Activated T-cell treated with anti-CD3 and anti-CD28 coated beads, Interleukin-2, amount 50 U/mL, for 4 hours (primary cell): ENCODE data around the gene CADM1. TPM values are rescaled to one million over a fixed set of nuclear protein-coding genes. Genes with fewer than 3 reads are reported as not detected.

ENCODE experiments used
- ATAC-seq, 2 donors: fragments of 200-7000 bp; cut with Tn5 transposase; one replicate each; pipeline ENCODE4 v1.10.0; 2021
- DNase-seq: peaks from one replicate; pipeline ENCODE4 v3.0.0-alpha.2; 2020
- H3K27me3 Mint-ChIP-seq: one replicate; pipeline ENCODE4 v1.8.0; 2021; ENCODE audit warnings: low read depth, mixed read lengths
- H3K36me3 Mint-ChIP-seq: one replicate; pipeline ENCODE4 v1.8.0; 2022; ENCODE audit warnings: mixed read lengths; ENCODE audit not compliant: insufficient read depth
- H3K4me1 Mint-ChIP-seq: one replicate; pipeline ENCODE4 v1.8.0; 2021; ENCODE audit warnings: low read depth, mixed read lengths
- H3K4me3 Mint-ChIP-seq: one replicate; pipeline ENCODE4 v1.8.0; 2021; ENCODE audit warnings: mild to moderate bottlenecking, moderate library complexity, mixed read lengths
- H3K9me3 Mint-ChIP-seq: one replicate; pipeline ENCODE4 v1.8.0; 2021; ENCODE audit warnings: mixed read lengths
- total RNA-seq, 3 donors: library from RNA; stranded (reverse); gene quantifications; one replicate each; pipeline ENCODE4 v1.2.1, GENCODE V29; 2021

The CADM1 gene
- total RNA-seq, 3 donors from 2014 or later, result 0.63 to 1.7 (median 1.2) TPM

DNA sequence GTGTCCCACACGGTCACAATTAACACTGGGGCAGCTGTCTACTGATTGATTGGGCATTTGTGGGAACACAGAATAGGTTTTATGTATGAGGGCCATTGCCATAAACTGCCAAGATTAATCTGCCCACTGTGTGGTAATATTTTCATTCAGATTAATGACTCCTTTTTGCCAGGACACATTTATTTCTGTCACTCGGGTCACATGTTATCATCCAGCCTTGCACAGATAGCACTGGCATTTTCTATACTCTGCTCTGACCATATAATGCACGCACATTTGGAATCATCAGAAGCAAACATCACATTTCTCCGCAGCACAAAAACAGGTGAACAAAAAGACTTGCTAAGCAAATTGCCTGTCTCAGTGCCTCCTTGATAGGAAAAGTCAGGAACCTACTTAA, 138.3 kb downstream of the CADM1 start:
- DNase-seq (no peak), ATAC-seq (no peak)
- Mint-ChIP-seq H3K27me3 (no peaks in the 10 kb centered on the region), H3K4me1 (no peaks in the 10 kb centered on the region), H3K4me3 (no peak overlapping the region), H3K9me3 (peaks cover 3% of the 10 kb centered on the region), H3K36me3 (no peaks in the 10 kb centered on the region)

DNA sequence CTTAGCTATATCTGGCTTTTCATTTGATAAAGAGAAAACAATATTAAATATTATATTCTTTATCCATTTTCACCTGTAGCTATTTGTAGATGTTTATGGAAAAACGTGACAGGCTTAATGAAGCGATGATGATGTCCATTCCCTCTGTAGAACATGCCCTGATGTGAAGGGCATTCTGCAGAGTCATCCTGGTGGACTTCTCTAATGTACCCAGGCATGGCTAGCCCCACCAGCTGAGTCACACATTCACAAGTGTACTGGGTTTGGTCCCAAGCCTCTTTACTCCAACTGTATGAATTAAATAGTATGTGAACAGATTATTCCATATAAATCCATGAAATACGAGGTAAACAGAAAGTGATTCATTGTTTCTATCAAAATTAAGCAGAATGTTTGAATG, 139.3 kb downstream of the CADM1 start:
- no peak for DNase-seq
- H3K4me1 Mint-ChIP-seq, result no peaks in the 10 kb centered on the region
- ATAC-seq, result no peak
- no peaks in the 10 kb centered on the region for H3K36me3 Mint-ChIP-seq
- H3K27me3 Mint-ChIP-seq, result no peaks in the 10 kb centered on the region
- peaks cover 3% of the 10 kb centered on the region for H3K9me3 Mint-ChIP-seq
- no peak overlapping the region for H3K4me3 Mint-ChIP-seq

DNA sequence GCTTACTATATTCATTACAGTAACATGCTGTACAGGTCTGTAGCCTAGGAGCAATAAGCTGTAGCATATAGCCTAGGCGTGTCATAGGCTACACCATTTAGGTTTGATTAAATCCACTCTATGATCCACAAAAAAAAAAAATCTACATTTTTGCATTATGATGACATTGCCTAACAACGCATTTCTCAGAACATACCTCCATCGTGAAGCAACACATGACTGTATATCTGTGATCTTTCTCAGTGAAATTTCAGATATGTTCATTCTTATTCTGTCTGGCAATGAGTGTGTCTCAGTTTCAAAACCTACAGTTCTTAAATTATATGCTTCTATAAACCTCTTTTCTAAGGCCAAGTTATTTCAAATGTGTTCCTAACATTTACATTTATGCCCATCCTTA, 140.3 kb downstream of the CADM1 start:
- ATAC-seq (no peak), DNase-seq (no peak)
- H3K36me3 Mint-ChIP-seq, result no peaks in the 10 kb centered on the region
- no peak overlapping the region for H3K4me3 Mint-ChIP-seq
- no peaks in the 10 kb centered on the region for H3K4me1 Mint-ChIP-seq
- H3K9me3 Mint-ChIP-seq, result peaks cover 3% of the 10 kb centered on the region
- no peaks in the 10 kb centered on the region for H3K27me3 Mint-ChIP-seq

DNA sequence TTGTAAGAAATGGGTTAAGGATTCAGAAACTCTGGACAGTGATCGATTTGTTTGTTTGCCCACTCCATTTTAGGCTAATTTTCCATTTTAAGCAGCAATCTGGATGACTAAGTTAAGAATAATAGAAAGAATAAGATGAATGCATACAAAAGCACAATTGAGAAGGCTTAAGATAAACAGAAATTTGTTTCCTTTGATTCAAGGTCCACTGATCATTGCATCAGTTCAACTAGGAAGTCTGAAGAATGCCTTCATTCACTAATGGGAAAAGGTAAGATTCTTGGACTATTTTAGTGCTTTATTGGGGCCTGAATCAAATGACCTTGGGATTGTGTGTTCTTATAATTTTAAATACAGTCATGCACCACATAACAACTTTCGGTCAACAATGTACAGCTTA, 140.8 kb downstream of the CADM1 start:
- Mint-ChIP-seq H3K4me1 (no peaks in the 10 kb centered on the region), H3K4me3 (no peak overlapping the region), H3K27me3 (no peaks in the 10 kb centered on the region), H3K9me3 (peaks cover 3% of the 10 kb centered on the region), H3K36me3 (no peaks in the 10 kb centered on the region)
- DNase-seq (no peak), ATAC-seq (no peak)

DNA sequence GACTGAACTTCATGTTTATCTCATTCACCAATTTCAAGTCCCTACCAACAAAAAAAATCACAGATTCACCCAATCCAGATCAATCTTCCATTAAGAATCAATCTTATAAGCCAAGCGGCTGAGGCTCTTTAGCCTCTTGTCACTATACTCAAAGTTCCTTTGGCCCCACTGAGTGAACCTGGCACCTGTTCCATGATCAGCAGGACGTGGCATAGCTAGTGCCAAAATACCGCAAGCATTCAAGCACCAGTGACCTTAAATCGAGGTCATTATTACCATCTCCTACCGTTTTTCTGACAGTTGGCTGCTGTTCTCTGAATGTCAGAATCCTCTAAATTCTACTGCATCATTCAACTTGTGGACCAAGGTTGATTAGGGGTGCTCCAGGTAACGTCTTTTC, 141.2 kb downstream of the CADM1 start:
- no peaks in the 10 kb centered on the region for H3K4me1 Mint-ChIP-seq
- peaks cover 2% of the 10 kb centered on the region for H3K9me3 Mint-ChIP-seq
- H3K27me3 Mint-ChIP-seq, result no peaks in the 10 kb centered on the region
- no peak overlapping the region for H3K4me3 Mint-ChIP-seq
- no peaks in the 10 kb centered on the region for H3K36me3 Mint-ChIP-seq
- no peak for ATAC-seq
- DNase-seq, result no peak

DNA sequence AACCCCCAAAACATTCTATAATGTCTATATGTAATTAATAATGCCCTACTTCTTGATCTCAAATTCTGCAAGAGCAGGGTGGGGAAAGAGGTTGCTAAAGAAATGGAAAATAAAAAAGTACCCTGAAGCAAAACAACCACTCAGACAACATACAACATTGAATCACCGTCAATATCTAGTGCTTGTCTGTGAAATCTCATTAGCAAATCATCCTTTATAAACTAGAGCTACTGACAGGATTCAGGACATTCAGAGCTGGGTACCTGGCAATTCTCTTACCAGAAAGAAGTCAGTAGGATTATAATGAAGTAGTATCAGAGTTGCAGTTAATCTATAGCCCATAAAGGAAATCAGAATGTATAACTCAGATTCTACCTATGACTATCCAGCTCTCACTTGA, 143.2 kb downstream of the CADM1 start:
- DNase-seq, result no peak
- no peaks in the 10 kb centered on the region for H3K27me3 Mint-ChIP-seq
- H3K4me1 Mint-ChIP-seq, result no peaks in the 10 kb centered on the region

DNA sequence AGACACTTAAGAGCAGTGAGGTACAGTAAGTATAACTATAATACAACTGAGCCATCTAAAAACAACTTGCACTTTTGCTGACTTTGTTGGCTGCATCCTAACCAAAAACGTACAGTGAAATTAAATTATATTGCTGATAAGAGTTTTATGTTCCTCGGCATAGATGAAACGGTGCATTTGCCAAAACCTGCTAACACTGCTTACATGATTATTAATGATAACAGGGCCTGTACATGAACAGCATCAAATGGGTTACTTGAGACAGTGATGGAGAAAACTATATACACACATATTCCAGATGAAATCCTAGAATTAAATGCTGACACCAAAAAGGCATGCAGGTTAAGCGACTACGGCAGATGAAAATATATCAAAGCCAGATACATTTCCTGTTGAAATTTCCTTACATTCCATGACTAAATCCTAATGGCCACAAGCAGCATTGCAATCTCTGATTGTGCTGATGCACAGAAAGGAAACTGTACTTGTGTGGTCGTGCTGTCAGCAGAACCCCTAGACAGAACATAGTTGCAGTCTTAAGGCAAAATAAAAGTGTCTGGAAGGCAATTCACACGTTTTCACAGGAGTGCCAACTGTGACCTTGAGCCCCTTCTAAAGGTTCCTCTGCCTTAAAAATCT, 143.9 kb downstream of the CADM1 start:
- Mint-ChIP-seq H3K9me3 (no peaks in the 10 kb centered on the region), H3K4me3 (no peak overlapping the region), H3K36me3 (no peaks in the 10 kb centered on the region), H3K27me3 (no peaks in the 10 kb centered on the region), H3K4me1 (no peaks in the 10 kb centered on the region)
- ATAC-seq (no peak), DNase-seq (no peak)

More for the DNA sequence above, 143.2 kb downstream of the CADM1 start:
- ATAC-seq, result no peak
- Mint-ChIP-seq H3K9me3 (no peaks in the 10 kb centered on the region), H3K36me3 (no peaks in the 10 kb centered on the region), H3K4me3 (no peak overlapping the region)

DNA sequence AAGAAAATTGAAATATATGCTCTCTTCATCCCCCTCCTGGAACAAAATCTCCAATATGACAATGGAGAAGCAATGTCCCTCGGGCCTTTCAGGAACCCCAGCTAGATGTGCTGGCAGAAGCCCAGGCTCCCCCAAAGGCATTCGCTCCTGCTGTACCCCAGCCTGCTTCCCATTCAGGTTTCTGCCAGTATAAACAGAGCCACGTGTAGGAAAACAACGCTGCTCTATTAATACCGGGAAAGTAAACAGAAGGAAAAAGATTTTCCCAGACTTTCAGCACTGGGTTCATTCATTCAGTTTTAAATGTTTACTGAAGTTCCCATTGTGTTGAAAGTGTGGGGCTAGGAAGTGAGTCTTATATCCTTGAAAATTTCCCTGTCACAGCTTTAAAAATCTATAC, 147.1 kb downstream of the CADM1 start:
- H3K4me1 Mint-ChIP-seq, result no peaks in the 10 kb centered on the region
- no peak overlapping the region for H3K4me3 Mint-ChIP-seq
- DNase-seq, result no peak
- no peaks in the 10 kb centered on the region for H3K36me3 Mint-ChIP-seq
- H3K9me3 Mint-ChIP-seq, result no peaks in the 10 kb centered on the region
- no peak for ATAC-seq
- H3K27me3 Mint-ChIP-seq, result no peaks in the 10 kb centered on the region

DNA sequence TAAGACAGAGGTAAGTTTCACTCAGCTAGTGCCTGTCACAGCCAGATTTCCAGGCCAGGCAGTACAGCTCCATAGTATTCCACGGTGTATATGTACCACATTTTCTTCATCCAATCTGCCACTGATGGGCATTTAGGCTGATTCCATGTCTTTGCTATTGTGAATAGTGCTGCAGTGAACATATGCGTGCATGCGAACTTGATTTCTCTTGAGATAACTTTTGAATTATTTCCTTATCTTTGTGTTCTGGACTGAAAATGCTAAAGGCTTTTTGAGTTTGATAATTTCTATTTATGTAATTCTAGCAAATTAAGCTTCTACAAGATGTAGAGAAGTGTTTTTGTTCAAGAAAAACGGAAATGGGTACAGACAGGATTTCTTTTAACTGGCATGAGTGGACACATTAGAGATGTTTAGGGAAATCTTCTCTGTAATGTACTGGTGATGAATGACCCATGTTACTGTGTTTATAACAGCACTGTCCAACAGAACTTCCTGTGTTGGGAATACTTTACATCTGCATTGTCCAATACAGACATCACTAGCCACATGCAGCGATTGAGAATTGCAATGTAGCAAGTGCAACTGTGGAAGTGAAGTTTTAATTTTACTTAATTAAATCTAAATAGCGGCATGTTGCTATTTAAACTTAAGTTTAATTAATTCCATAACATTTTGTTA, 151.3 kb downstream of the CADM1 start:
- Mint-ChIP-seq H3K27me3 (no peaks in the 10 kb centered on the region), H3K36me3 (no peaks in the 10 kb centered on the region), H3K4me3 (no peak overlapping the region), H3K4me1 (no peaks in the 10 kb centered on the region), H3K9me3 (no peaks in the 10 kb centered on the region)
- DNase-seq, result no peak
- ATAC-seq, result no peak

DNA sequence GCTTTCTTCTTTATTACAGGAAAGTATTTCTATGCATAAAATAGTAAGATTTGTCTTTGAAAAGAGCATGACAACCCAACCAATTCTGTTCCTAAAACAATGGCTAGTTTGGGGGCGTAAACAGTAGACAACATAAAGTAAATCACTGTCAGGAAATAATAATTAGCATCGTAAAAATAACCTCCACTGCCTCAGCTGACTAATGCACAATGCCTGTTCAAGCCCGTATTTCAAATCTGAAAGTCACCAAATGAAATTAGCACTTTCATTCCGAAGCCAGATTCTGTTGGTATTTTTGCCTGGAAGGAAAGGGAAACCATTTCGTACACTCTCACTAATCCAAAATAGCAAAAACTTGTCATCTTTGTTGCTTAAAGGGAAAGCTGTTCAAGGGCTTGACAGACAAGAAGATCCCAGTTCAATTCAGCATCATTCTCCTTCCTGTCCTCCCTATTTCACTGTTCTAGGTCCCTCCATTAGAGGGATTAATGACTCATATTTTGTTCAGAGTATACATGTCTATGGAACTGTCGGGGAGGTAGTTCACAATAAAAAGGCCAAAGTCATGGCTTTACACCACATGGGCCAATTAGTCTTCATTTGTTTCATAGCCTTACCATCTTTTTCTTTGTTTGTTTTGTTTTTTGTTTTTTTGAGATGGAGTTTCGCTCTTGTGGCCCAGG, 154.7 kb downstream of the CADM1 start:
- Mint-ChIP-seq H3K36me3 (no peaks in the 10 kb centered on the region), H3K9me3 (no peaks in the 10 kb centered on the region), H3K4me3 (no peak overlapping the region), H3K4me1 (no peaks in the 10 kb centered on the region), H3K27me3 (no peaks in the 10 kb centered on the region)
- DNase-seq (no peak), ATAC-seq (no peak)

DNA sequence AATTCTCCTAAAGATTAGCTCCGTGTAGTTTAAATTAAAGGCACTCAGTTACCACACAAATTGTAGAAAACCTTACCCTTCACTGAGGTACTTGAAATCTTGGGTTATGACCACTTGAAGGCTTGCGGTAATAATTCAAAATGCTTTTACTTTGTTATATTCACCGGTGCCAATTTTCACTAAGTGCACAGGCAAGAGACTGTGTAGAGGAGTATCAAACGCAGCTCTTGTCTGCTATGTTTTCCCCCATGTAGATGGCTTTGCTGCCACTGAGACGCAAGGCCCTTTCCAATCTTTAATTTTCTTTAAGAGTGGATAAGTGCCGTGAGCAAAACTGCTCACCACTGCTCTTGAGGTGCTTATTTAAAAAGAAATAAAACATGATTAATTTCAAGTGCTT, 155.8 kb downstream of the CADM1 start:
- ATAC-seq (no peak), DNase-seq (no peak)
- no peaks in the 10 kb centered on the region for H3K27me3 Mint-ChIP-seq
- H3K4me1 Mint-ChIP-seq, result no peaks in the 10 kb centered on the region
- no peaks in the 10 kb centered on the region for H3K9me3 Mint-ChIP-seq
- H3K36me3 Mint-ChIP-seq, result no peaks in the 10 kb centered on the region
- H3K4me3 Mint-ChIP-seq, result no peak overlapping the region

DNA sequence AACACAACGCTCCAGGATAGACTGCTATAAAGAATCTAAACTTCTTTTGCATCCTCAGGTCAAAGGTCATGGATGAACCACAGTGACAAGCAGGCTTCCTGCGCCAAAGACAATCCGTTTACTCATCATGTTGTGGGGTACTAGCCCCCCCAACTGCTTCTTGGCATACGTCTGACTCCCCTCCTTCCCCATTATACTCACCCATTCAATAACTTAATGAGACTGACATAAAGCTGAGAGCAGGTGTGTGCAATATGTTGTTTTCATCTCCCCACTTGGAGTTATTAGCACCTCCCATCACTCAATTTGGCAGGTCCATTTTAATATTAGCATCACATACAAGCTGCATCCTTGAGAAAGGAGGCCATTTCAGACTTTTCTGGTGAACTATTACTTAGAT, 157.1 kb downstream of the CADM1 start:
- no peak for DNase-seq
- ATAC-seq, result no peak
- H3K4me3 Mint-ChIP-seq, result no peak overlapping the region
- no peaks in the 10 kb centered on the region for H3K36me3 Mint-ChIP-seq
- H3K4me1 Mint-ChIP-seq, result no peaks in the 10 kb centered on the region
- H3K9me3 Mint-ChIP-seq, result no peaks in the 10 kb centered on the region
- H3K27me3 Mint-ChIP-seq, result no peaks in the 10 kb centered on the region

DNA sequence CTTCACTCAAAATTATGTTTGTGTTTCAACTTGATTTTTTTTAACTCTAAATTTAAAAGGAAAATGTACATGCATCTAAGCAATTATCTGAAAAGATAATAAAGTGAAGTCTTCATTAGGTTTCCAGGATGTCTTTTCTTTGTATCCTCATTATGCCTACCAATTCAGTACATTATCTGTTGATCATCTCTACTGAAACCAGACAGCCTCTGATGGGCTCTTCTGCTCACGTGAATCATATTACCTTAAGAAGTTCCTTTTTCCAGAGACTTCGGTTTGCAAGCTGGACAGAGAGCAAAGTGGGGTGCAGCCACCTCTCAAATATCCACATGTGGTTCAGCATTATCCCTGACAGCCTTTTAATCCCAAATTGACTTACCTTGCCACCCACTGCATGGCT, 158.4 kb downstream of the CADM1 start:
- no peaks in the 10 kb centered on the region for H3K36me3 Mint-ChIP-seq
- H3K27me3 Mint-ChIP-seq, result no peaks in the 10 kb centered on the region
- no peak for ATAC-seq
- no peaks in the 10 kb centered on the region for H3K9me3 Mint-ChIP-seq
- no peak for DNase-seq
- H3K4me3 Mint-ChIP-seq, result no peak overlapping the region
- H3K4me1 Mint-ChIP-seq, result no peaks in the 10 kb centered on the region

DNA sequence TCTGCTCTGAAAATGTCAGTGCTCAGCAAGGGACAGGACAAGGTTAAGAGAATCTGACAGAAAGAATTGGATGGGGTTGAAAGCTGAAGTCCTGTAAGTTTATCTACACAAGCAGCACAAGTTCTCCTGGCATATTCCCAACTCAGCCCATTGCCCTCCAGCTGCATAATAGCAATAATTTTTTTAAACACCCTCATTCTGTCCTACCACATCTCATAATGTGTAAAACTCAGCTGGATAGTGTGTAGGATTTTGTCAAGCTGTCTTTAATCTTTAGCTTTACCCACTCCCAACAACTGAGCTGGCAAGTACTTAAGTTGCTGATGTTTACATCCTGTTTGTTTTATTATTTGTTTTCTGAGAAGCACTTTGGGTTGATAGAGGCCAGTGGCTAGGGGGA, 158.9 kb downstream of the CADM1 start:
- Mint-ChIP-seq H3K27me3 (no peaks in the 10 kb centered on the region), H3K4me1 (no peaks in the 10 kb centered on the region), H3K4me3 (no peak overlapping the region), H3K36me3 (no peaks in the 10 kb centered on the region), H3K9me3 (no peaks in the 10 kb centered on the region)
- DNase-seq (no peak), ATAC-seq (no peak)

DNA sequence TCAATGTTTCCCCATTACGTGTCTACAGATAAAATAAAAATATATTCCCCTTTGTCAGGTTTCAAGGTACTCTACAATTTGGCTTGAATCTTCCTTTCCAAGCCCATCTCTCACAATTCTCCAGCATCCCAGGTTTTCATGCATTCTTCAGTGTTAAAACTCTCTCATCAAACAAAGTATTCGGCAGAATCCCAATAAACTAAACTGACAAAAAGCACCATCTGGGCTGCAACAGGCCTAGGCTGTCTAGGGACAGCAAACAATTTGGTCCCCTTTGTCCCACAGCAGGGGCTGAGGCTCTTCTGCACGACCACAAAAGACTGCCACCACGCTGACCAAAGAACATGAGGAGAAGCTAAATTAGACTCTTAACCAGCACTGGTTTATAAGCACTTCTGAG, 159.4 kb downstream of the CADM1 start:
- no peaks in the 10 kb centered on the region for H3K4me1 Mint-ChIP-seq
- no peak overlapping the region for H3K4me3 Mint-ChIP-seq
- DNase-seq (no peak), ATAC-seq (no peak)
- no peaks in the 10 kb centered on the region for H3K9me3 Mint-ChIP-seq
- peaks cover 2% of the 10 kb centered on the region for H3K27me3 Mint-ChIP-seq
- no peaks in the 10 kb centered on the region for H3K36me3 Mint-ChIP-seq
